HEK293T (cell line): ENCODE results near the gene B3GNT8.

ENCODE experiments used
- ARNT ChIP-seq: fragments of 450-650 bp; IDR thresholded peaks from 2 replicates; pipeline ENCODE4 v1.6.1; 2017; ENCODE audit warnings: mild to moderate bottlenecking
- BHLHE40 ChIP-seq: fragments of 450-650 bp; IDR thresholded peaks from 2 replicates; pipeline ENCODE4 v1.6.1; 2016; ENCODE audit warnings: mild to moderate bottlenecking, moderate library complexity, borderline replicate concordance
- ELF4 ChIP-seq: fragments of 450-650 bp; IDR thresholded peaks from 2 replicates; pipeline ENCODE4 v1.6.1; 2017; ENCODE audit warnings: antibody characterized with exemption
- FOXA1 ChIP-seq: fragments of 450-650 bp; IDR thresholded peaks from 2 replicates; pipeline ENCODE4 v1.6.1; 2016; ENCODE audit warnings: mild to moderate bottlenecking
- FOXK2 ChIP-seq: fragments of 450-650 bp; IDR thresholded peaks from 2 replicates; pipeline ENCODE4 v1.6.1; 2016; ENCODE audit warnings: mild to moderate bottlenecking
- FOXM1 ChIP-seq: fragments of 450-650 bp; IDR thresholded peaks from 2 replicates; pipeline ENCODE4 v1.6.1; 2017; ENCODE audit warnings: mild to moderate bottlenecking, borderline replicate concordance
- HDGF ChIP-seq: fragments of 450-650 bp; IDR thresholded peaks from 2 replicates; pipeline ENCODE4 v1.6.1; 2017; ENCODE audit warnings: antibody characterized with exemption, borderline replicate concordance
- L3MBTL2 ChIP-seq: fragments of 450-650 bp; conservative IDR thresholded peaks from 2 replicates; pipeline ENCODE4 v1.6.1; 2016; ENCODE audit warnings: mild to moderate bottlenecking
- NFRKB ChIP-seq: fragments of 450-650 bp; IDR thresholded peaks from 2 replicates; pipeline ENCODE4 v1.6.1; 2016; ENCODE audit warnings: mild to moderate bottlenecking, moderate library complexity
- PKNOX1 ChIP-seq: fragments of 450-650 bp; IDR thresholded peaks from 2 replicates; pipeline ENCODE4 v1.6.1; 2016
- SP1 ChIP-seq: fragments of 450-650 bp; IDR thresholded peaks from 2 replicates; pipeline ENCODE4 v1.6.1; 2017
- SUZ12 ChIP-seq: fragments of 450-650 bp; IDR thresholded peaks from 2 replicates; pipeline ENCODE4 v1.6.1; 2016; ENCODE audit warnings: mild to moderate bottlenecking
- TARDBP ChIP-seq: fragments of 450-650 bp; IDR thresholded peaks from 2 replicates; pipeline ENCODE4 v1.6.1; 2016
- ZNF384 ChIP-seq: fragments of 450-650 bp; IDR thresholded peaks from 2 replicates; pipeline ENCODE4 v1.6.1; 2016

- TF ChIP-seq FOXM1 (no peak), HDGF (no peak), SUZ12 (no peak), FOXA1 (no peak), FOXK2 (no peak), SP1 (no peak), ZNF384 (no peak), TARDBP (no peak), ARNT (no peak), BHLHE40 (no peak), ELF4 (no peak), PKNOX1 (no peak), NFRKB (no peak), L3MBTL2 (no peak)
Measured at GRCh38 chr19:41422955-41423354, 4.2 kb downstream of the B3GNT8 start.
